Lung (tissue), 12 donors: ENCODE measurements around the gene ARHGEF4. TPM values are rescaled to one million over a fixed set of nuclear protein-coding genes. Genes with fewer than 3 reads are reported as not detected.

Experiments used
- ATAC-seq: fragments of 200-7000 bp; cut with Tn5 transposase; one replicate; pipeline ENCODE4 v1.9.1; 2020; ENCODE audit warnings: moderate number of reproducible peaks; ENCODE audit not compliant: insufficient read depth, low FRiP score
- DNase-seq, 3 donors: peaks; one replicate each; pipeline ENCODE4 v3.0.0-alpha.2; 2013 to 2017
- H3K27ac ChIP-seq, 2 donors: one replicate each; pipeline ENCODE4 v1.5.1; 2013; ENCODE audit warnings: mild to moderate bottlenecking in 2 of 2, moderate library complexity in 2 of 2, control low read depth in 1 of 2, inconsistent platforms in 1 of 2, low read depth in 1 of 2, low read length in 1 of 2
- H3K27me3 ChIP-seq, 3 donors: one replicate each; pipeline ENCODE4 v1.5.1; 2013; ENCODE audit warnings: low read length in 2 of 3; ENCODE audit not compliant: control insufficient read depth in 3 of 3, insufficient read depth in 3 of 3
- H3K36me3 ChIP-seq, 4 donors: one replicate each; pipeline ENCODE4 v1.5.1; 2013; ENCODE audit warnings: low read length in 4 of 4, mild to moderate bottlenecking in 1 of 4, moderate library complexity in 1 of 4; ENCODE audit not compliant: control insufficient read depth in 4 of 4, insufficient read depth in 4 of 4
- H3K4me1 ChIP-seq, 5 donors: one replicate each; pipeline ENCODE4 v1.5.1; 2013; ENCODE audit warnings: low read length in 5 of 5, mild to moderate bottlenecking in 2 of 5, moderate library complexity in 1 of 5; ENCODE audit not compliant: control insufficient read depth in 5 of 5, insufficient read depth in 5 of 5
- H3K4me3 ChIP-seq: one replicate; pipeline ENCODE4 v1.5.1; 2013; ENCODE audit warnings: mild to moderate bottlenecking, control low read depth, moderate library complexity
- H3K9ac ChIP-seq, 2 donors: one replicate each; pipeline ENCODE4 v1.5.1; 2013; ENCODE audit warnings: low read length in 2 of 2, control low read depth in 1 of 2; ENCODE audit not compliant: insufficient read depth in 1 of 2
- H3K9me3 ChIP-seq, 4 donors: one replicate each; pipeline ENCODE4 v1.5.1; 2013; ENCODE audit warnings: low read length in 3 of 4, mild to moderate bottlenecking in 1 of 4, moderate library complexity in 1 of 4; ENCODE audit not compliant: control insufficient read depth in 4 of 4, insufficient read depth in 3 of 4
- CTCF ChIP-seq: IDR thresholded peaks from 2 replicates; pipeline ENCODE4 v1.5.1; 2012; ENCODE audit warnings: mild to moderate bottlenecking; ENCODE audit errors: control extremely low read depth, extremely low read depth
- WGBS, 2 donors: extraction: QIAGEN DNeasy Blood & Tissue Kit; methylation state at CpG; one replicate each; pipeline ENCODE4 v1.1.7; 2013; 5-methylcytosine and 5-hydroxymethylcytosine counted together
- polyA plus RNA-seq, 2 donors: library from polyadenylated mRNA; stranded (reverse); fragments of 200-250 nt; gene quantifications; one replicate each; pipeline ENCODE4 v1.2.1, GENCODE V29; 2013
- total RNA-seq, 2 donors: library from RNA; depleted of rRNA in 1 of 2; stranded (reverse); fragments of >200 nt in 1 of 2; gene quantifications; one replicate each; pipeline ENCODE4 v1.2.1, GENCODE V29; 2014 to 2021
- donor health status: control.
- donor health status: control.
- donor health status: Bipolar disorder and iron deficiency.
- donor health status: healthy.
- donor health status: DM: yes; HTN: yes; CAD: no.

ARHGEF4 gene
- total and polyA plus RNA-seq, 4 donors, result 1.8 to 15.9 (median 6.9) TPM

- WGBS, 2 donors, result 72 to 88% methylated on average over 3 of the region's 3 CpGs
- no peak overlapping the region for H3K27ac ChIP-seq
- H3K36me3 ChIP-seq, result no peaks in the 10 kb centered on the region
- no peaks in the 10 kb centered on the region for H3K4me1 ChIP-seq
- H3K27me3 ChIP-seq, result no peaks in the 10 kb centered on the region
- no peak overlapping the region for H3K4me3 ChIP-seq
- no peak overlapping the region for H3K9ac ChIP-seq
- DNase-seq (no peak), ATAC-seq (no peak)
- TF ChIP-seq CTCF, result no peak
- no peaks in the 10 kb centered on the region for H3K9me3 ChIP-seq
Observed at GRCh38 chr2:130996691-130997090, 160.0 kb downstream of the ARHGEF4 start.

DNA sequence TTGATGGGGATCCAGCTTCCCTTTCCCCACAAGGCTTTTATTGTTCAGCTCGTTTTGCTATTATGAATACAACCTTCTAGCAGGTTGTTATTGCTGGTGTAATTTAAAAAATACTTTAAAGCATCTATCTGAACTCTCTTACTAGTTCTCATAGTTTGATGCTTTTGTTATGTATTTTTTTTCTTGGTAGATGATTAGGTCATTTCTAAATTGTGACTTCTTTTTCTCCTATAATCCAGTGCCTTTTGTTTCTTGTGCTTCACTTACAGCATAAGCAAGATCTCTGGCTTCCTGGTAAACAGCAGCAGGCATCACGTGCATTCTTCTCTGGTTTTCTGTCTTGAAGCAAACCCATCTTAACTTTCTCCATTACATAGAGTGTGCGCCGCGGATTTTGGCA lies 160.5 kb downstream of the ARHGEF4 start:
- Histone ChIP-seq H3K9me3 (no peaks in the 10 kb centered on the region), H3K36me3 (no peaks in the 10 kb centered on the region), H3K27ac (no peak overlapping the region), H3K4me3 (no peak overlapping the region), H3K4me1 (no peaks in the 10 kb centered on the region), H3K9ac (no peak overlapping the region), H3K27me3 (no peaks in the 10 kb centered on the region)
- WGBS, 2 donors, result 77 to 81% methylated on average over 5 of the region's 5 CpGs
- TF ChIP-seq CTCF, result no peak
- no peak for ATAC-seq
- DNase-seq, result no peak

DNA sequence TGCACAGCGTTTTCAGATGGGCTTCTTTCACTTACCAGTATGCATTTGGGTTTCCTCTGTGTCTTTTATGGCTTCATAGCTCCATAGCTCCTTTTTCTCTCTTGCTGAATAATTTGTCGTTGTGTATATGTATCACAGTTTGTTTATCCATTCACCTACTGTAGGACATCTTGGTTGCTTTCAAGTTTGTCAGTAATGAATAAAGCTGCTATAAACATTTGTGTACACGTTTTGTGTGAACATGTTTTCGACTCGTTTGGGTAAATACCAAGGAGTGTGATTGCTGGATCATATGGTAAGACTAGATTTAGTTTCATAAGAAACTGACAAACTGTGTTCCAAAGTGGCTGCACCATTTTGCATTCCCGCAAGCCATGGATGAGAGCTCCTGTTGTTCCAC lies 161.8 kb downstream of the ARHGEF4 start:
- H3K27me3 ChIP-seq, result no peaks in the 10 kb centered on the region
- no peak overlapping the region for H3K9ac ChIP-seq
- H3K27ac ChIP-seq, result no peak overlapping the region
- ATAC-seq (no peak), DNase-seq (no peak)
- H3K4me1 ChIP-seq, result no peaks in the 10 kb centered on the region
- 80 to 88% methylated on average over 6 of the region's 6 CpGs for WGBS, 2 donors
- no peak for TF ChIP-seq CTCF
- H3K36me3 ChIP-seq, result no peaks in the 10 kb centered on the region
- peaks cover 0 to 2% (median 0%) of the 10 kb centered on the region in 4 donors for H3K9me3 ChIP-seq
- no peak overlapping the region for H3K4me3 ChIP-seq
